Activated T-helper 2 cell treated with anti-CD3 and anti-CD28 coated beads, Interferon-gamma antibody, Interleukin-2, Interleukin-4, amounts not matched to agents 10 μg/mL and 5 μg/mL and 100 μg/mL, durations not matched to agents 14 hours and 24 hours and 36 hours (primary cell): ENCODE measurements around the gene GATD1. TPM values are rescaled to one million over a fixed set of nuclear protein-coding genes. Genes with fewer than 3 reads are reported as not detected.

Experiments
- DNase-seq: peaks from one replicate; pipeline ENCODE4 v3.0.0; 2021; ENCODE audit warnings: low spot score
- H3K27ac Mint-ChIP-seq: one replicate; pipeline ENCODE4 v1.8.0; 2021; ENCODE audit warnings: mixed read lengths
- H3K27me3 Mint-ChIP-seq: one replicate; pipeline ENCODE4 v1.8.0; 2021; ENCODE audit warnings: low read depth, mixed read lengths
- H3K36me3 Mint-ChIP-seq: one replicate; pipeline ENCODE4 v1.8.0; 2021; ENCODE audit warnings: low read depth, mixed read lengths
- H3K4me1 Mint-ChIP-seq: one replicate; pipeline ENCODE4 v1.8.0; 2021; ENCODE audit warnings: low read depth, mixed read lengths
- H3K4me3 Mint-ChIP-seq: one replicate; pipeline ENCODE4 v1.8.0; 2021; ENCODE audit warnings: low read depth, mild to moderate bottlenecking, moderate library complexity, mixed read lengths
- H3K9me3 Mint-ChIP-seq: one replicate; pipeline ENCODE4 v1.8.0; 2021; ENCODE audit warnings: mixed read lengths
- intact Hi-C: fragments of 100-400 bp; cut with micrococcal nuclease; formaldehyde crosslinking; loops from one replicate; pipeline ENCODE4 v1.15.1; 2023
- total RNA-seq: library from RNA; stranded (reverse); gene quantifications from 2 replicates; pipeline ENCODE4 v1.2.3, GENCODE V29; 2022

GATD1 gene, protein sequence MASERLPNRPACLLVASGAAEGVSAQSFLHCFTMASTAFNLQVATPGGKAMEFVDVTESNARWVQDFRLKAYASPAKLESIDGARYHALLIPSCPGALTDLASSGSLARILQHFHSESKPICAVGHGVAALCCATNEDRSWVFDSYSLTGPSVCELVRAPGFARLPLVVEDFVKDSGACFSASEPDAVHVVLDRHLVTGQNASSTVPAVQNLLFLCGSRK
- 68.0 and 75.2 TPM in 2 replicates for total RNA-seq

DNA sequence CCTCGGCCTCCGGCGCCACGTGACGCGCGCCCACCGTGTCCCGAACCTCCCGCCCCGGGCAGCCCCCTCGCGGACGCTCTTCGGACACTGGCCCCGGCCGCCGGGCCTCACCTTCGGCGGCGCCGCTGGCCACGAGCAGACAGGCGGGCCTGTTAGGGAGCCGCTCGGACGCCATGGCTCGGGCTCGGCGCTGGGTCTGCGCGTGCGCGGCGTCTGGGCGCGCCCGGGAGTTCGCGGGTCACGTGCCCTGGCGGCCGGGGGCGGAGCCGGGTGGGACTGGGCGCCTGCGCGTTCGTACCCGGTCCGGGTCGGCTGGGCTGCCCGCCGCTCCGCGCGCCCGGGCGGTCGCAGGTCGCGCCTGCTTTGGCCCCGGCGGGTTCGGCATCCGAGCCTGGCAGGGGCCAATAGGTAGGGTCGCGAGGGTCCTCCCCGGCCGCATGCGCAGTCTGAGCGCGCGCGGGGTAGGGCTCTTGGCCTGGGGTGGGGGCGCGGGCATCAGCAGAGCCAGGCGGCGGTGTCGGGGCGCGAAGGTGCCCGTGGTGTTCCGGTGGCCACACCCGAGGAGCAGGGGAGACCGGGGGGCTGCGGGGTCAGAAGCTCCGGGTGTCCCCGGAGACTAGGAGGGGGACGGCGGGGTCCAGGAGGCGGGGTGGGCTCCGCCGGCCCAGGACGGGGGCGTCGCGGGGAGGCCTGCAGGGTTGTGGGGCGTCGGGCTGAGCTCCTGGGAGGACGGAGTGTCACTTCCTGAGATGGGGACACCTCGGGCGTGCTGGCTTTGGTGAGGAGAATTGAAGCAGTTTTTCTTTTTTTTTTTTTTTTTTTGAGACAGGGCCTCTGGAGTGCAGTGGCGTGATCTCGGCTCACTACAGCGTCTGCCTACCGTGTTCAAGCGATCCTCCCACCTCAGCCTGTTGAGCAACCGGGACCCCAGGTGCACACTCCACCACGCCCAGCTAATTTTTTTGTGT is at the start of gene GATD1:
TSS of gene GATD1 (minus strand) at position 200 of the 968 bp plus-strand sequence. CDS start at position 175, 25 bp downstream.
- Mint-ChIP-seq H3K27ac (peak within 1 kb of the TSS; percentile 81), H3K4me3 (peak within 1 kb of the TSS; percentile 88), H3K27me3 (no peaks in the 10 kb centered on the region), H3K4me1 (peaks cover 19% of the 10 kb centered on the region), H3K36me3 (peaks cover 27% of the 10 kb centered on the region), H3K9me3 (no peaks in the 10 kb centered on the region)
- intact Hi-C loops, result loop anchor here (1.0 to 2.0 kb wide), 3 partner anchors 19 to 82 kb away; partner anchors contain the start of genes DEAF1, TALDO1 and TMEM80
- DNase-seq, result peak; percentile 93

DNA sequence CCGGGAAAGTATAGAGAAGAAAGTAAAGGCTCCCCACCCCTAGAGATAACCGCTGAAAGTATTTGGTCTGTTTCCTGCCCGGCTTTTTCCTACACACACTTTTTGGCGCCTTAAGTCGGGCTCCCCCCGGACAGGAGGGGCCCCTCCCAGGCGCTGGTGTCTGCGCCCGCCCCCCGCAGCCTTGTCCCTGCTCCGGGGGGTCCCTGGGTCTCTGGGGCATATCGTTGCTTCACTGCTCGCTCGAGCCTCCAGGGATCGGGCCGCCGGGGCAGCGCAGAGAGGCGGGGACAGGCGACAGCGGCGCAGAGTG is 49.5 kb upstream of the GATD1 start:
- no peaks in the 10 kb centered on the region for H3K9me3 Mint-ChIP-seq
- peak overlapping the region; percentile 33 for H3K27ac Mint-ChIP-seq
- intact Hi-C loops, result no loop called here
- H3K36me3 Mint-ChIP-seq, result peaks cover 14% of the 10 kb centered on the region
- DNase-seq, result no peak
- peaks cover 10% of the 10 kb centered on the region for H3K4me1 Mint-ChIP-seq
- H3K4me3 Mint-ChIP-seq, result peak overlapping the region; percentile 78
- peaks cover 30% of the 10 kb centered on the region for H3K27me3 Mint-ChIP-seq

DNA sequence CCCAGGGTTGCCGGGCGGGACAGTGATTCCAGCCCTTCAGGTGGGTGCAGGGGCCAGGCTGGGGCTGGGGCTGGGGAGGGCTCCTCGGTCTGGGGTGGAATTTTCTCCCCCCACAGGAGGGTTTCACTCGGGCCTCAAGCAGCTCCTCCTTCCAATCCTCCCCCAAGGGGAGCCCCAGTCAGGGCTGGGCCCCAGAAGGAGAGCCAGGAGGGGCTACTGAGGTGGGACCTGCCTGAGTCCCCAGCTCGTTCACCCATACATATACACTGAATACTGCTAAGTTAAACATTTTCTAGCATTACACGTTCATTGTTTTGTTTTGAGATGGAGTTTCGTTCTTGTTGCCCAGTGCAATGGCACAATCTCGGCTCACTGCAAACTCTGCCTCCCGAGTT is 48.9 kb upstream of the GATD1 start:
- peak overlapping the region; percentile 33 for H3K27ac Mint-ChIP-seq
- H3K9me3 Mint-ChIP-seq, result no peaks in the 10 kb centered on the region
- peak overlapping the region; percentile 78 for H3K4me3 Mint-ChIP-seq
- H3K36me3 Mint-ChIP-seq, result peaks cover 14% of the 10 kb centered on the region
- DNase-seq, result no peak
- intact Hi-C loops, result no loop called here
- peaks cover 9% of the 10 kb centered on the region for H3K4me1 Mint-ChIP-seq
- peaks cover 25% of the 10 kb centered on the region for H3K27me3 Mint-ChIP-seq

DNA sequence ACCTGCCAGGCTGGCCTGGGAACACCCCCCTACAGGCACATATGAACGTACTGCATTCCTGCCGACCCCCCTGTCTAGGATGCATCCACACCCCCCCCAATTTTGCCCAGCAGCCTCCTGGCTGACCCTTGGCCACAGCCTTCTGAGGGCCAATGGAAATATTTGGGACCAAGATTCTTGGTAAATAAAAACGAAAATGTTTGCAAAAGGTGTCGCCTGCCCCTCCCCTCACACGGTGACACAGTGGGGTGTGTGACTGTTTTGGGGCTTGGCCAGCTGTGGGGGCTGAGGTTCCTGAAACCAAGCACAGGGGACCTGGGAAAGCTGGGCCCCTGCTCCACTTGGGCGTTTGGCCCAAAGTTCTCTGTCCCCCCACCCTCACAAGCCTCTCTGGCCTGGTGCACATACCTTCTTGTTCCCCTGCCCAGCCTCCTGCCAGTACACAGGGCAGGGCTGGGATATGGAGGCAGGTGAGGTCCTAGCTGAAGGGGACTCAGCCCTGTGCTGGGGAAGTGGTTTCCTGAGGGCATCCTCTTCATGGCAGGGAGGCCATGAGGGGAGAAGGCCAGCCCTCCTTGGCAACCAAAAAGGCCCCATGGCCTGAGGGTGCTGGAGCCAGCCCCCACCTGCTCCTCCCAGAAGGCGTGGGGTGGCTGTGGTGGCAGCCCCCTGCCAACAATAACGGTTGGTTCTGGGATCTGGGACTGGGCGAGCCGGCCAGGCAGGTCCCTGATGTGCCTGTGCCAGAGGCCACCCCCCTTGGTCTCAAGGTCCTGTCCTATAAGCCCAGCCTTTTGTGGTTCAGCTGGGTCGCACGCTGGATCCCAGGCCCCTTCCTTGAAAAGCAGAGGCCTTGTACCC is 48.3 kb upstream of the GATD1 start:
- intact Hi-C loops, result no loop called here
- H3K27ac Mint-ChIP-seq, result no peak overlapping the region
- DNase-seq, result no peak
- peaks cover 14% of the 10 kb centered on the region for H3K36me3 Mint-ChIP-seq
- H3K27me3 Mint-ChIP-seq, result peaks cover 23% of the 10 kb centered on the region
- no peaks in the 10 kb centered on the region for H3K9me3 Mint-ChIP-seq
- peaks cover 15% of the 10 kb centered on the region for H3K4me1 Mint-ChIP-seq
- no peak overlapping the region for H3K4me3 Mint-ChIP-seq

DNA sequence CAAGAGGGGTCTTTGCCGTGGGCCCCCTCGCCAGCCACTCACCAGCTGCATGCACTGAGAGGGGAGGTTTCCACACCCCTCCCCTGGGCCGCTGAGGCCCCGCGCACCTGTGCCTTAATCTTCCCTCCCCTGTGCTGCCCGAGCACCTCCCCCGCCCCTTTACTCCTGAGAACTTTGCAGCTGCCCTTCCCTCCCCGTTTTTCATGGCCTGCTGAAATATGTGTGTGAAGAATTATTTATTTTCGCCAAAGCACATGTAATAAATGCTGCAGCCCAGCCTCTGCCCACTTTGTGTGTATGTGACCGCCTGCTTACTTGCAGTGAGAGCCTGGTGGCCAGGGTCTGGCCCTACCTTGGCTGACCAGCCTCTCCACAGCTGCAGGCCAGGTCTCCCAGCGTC is 47.7 kb upstream of the GATD1 start:
- Mint-ChIP-seq H3K27ac (no peak overlapping the region), H3K4me1 (peaks cover 15% of the 10 kb centered on the region), H3K4me3 (no peak overlapping the region), H3K27me3 (peaks cover 22% of the 10 kb centered on the region), H3K9me3 (no peaks in the 10 kb centered on the region), H3K36me3 (peaks cover 14% of the 10 kb centered on the region)
- intact Hi-C loops, result no loop called here
- DNase-seq, result no peak

DNA sequence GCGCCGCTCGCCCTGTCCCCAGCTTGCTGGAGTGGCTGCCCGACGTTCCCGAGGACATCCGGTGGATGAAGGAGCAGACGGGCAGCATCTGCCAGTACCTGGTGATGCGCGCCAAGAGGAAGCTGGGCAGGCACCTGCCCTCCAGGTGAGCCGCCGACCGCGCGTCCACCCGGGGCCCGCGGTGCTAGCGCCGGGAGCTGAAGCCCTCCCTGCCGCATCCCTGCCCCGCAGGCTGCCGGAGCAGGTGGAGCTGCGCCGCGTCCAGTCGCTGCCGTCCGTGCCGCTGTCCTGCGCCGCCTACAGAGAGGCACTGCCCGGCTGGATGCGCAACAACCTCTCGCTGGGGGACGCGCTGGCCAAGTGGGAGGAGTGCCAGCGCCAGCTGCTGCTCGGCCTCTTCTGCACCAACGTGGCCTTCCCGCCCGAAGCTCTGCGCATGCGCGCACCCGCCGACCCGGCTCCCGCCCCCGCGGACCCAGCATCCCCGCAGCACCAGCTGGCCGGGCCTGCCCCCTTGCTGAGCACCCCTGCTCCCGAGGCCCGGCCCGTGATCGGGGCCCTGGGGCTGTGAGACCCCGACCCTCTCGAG is 47.1 kb upstream of the GATD1 start:
- peaks cover 14% of the 10 kb centered on the region for H3K36me3 Mint-ChIP-seq
- no peak overlapping the region for H3K27ac Mint-ChIP-seq
- H3K4me3 Mint-ChIP-seq, result no peak overlapping the region
- H3K4me1 Mint-ChIP-seq, result peaks cover 15% of the 10 kb centered on the region
- H3K27me3 Mint-ChIP-seq, result peaks cover 17% of the 10 kb centered on the region
- DNase-seq, result no peak
- H3K9me3 Mint-ChIP-seq, result no peaks in the 10 kb centered on the region
- intact Hi-C loops, result no loop called here

DNA sequence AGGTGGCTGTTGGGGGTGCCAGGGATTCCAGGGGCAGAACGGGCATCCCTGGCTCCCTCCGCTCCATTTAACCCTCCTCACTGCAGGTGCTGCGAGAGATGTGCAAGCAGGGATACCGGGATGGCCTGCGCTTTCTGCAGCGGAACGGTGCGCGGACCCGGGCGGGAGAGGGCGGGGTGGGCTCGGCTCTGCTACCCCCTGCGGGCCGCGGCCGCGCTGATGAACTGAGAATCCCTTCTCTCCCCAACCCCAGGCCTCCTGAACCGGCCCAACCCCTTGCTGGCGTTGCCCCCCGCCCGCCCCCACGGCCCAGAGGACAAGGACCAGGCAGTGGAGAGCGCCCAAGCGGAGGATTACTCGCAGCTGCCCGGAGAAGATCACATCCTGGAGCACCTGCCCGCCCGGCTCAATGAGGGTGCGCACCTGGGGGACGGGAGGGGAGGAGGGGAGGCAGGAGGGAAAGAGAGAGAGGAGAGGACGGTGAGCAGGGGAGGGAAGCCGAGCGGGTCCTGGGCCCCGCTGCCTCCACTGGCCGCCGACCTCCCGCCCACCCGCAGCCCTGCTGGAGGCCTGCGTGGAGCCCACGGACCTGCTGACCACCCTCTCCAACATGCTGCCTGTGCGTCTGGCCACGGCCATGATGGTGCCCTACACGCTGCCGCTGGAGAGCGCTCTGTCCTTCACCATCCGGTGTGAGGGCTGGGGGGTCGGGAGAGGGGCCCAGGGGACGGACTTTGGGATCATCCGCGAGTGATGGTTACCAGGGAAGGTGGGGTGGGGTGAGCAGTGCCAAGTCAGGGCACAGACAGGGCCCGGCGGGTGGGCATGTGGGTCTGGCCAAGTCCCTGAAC is 46.4 kb upstream of the GATD1 start:
- DNase-seq, result no peak
- Mint-ChIP-seq H3K9me3 (no peaks in the 10 kb centered on the region), H3K27ac (no peak overlapping the region), H3K27me3 (peaks cover 12% of the 10 kb centered on the region), H3K4me3 (no peak overlapping the region), H3K4me1 (peaks cover 12% of the 10 kb centered on the region), H3K36me3 (peaks cover 14% of the 10 kb centered on the region)
- intact Hi-C loops, result no loop called here

DNA sequence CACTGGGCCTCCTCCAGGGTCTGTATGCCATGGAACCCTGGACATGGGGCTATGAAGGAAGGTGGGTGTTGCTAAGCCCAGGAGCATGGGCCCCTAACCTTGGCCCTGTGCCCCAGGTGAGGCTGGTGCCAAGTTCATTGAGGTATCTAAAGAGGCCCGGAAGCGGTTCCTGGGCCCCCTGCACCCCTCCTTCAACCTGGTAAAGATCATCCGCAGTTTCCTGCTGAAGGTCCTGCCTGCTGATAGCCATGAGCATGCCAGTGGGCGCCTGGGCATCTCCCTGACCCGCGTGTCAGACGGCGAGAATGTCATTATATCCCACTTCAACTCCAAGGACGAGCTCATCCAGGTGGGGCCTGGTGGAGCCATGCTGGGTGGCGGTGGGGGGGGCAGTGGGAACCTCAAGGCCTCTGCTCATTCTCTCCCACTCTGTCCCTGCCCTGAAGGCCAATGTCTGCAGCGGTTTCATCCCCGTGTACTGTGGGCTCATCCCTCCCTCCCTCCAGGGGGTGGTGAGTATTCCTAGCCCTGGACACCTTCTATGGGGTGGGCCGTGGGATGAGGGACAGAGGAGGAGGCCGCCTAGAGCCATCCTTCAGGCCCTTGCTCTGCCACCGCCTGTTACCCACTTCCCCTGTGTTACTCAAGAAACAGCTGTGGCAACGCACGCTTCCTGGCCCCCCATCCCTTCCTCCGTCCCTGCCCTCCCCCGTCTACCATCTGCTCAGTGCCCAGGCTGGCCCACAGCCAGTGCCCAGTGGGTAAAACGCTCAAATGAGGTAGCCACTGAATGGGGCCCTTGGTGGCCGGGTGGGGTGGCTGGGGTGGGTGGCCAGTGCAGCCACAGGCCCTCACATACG is 44.5 kb upstream of the GATD1 start:
- H3K4me3 Mint-ChIP-seq, result peak overlapping the region; percentile 26
- no peak for DNase-seq
- H3K27me3 Mint-ChIP-seq, result no peaks in the 10 kb centered on the region
- no peak overlapping the region for H3K27ac Mint-ChIP-seq
- intact Hi-C loops, result no loop called here
- H3K9me3 Mint-ChIP-seq, result no peaks in the 10 kb centered on the region
- H3K4me1 Mint-ChIP-seq, result peaks cover 8% of the 10 kb centered on the region
- H3K36me3 Mint-ChIP-seq, result peaks cover 14% of the 10 kb centered on the region

DNA sequence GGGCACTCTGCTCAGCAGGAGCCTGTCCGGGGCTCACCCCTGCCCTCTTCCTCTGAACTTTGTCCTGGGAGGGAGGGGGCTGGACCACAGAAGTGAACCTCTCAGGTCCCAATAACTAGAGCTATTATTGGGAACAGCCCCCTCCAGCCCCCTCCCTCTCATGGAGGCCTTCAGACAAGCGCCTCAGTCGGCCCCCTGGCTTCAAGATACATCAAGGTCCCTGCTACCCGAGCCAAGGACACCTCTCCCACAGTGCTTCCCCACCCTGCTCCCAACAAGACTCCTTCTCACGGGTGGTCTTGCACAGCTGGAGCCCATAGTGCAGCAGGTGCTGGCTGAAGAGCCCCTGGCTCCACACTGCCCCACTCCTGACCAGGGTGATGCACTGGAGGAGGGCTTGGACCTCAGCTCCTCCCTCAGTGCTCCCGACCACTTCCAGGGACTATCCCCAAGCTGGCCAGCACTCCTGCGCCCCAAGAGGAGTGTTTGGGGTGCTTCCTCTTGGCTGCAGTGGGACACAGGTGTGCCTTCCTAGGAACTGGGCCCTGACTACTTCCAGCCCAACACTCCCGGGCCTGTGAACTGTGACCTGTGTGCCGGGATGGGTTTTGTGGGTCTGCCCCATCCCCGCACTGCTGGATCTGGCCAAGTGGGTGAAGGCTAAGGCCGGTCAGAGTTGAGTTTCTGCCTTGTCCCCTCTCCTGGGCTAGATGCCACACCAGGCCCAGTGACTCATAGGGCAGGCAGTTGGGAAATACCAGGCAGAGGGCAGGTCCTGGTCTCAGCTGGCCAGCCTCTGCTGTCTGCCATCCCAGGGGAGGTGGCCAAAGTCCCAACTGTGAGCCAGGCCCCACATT is 43.6 kb upstream of the GATD1 start:
- Mint-ChIP-seq H3K4me1 (peaks cover 8% of the 10 kb centered on the region), H3K4me3 (peak overlapping the region; percentile 80), H3K9me3 (no peaks in the 10 kb centered on the region), H3K36me3 (peaks cover 17% of the 10 kb centered on the region), H3K27me3 (no peaks in the 10 kb centered on the region), H3K27ac (peak overlapping the region; percentile 62)
- no peak for DNase-seq
- intact Hi-C loops, result loop anchor here (1.0 kb wide), 1 partner anchor 16 kb away; the partner anchor contains the start of gene PIDD1

DNA sequence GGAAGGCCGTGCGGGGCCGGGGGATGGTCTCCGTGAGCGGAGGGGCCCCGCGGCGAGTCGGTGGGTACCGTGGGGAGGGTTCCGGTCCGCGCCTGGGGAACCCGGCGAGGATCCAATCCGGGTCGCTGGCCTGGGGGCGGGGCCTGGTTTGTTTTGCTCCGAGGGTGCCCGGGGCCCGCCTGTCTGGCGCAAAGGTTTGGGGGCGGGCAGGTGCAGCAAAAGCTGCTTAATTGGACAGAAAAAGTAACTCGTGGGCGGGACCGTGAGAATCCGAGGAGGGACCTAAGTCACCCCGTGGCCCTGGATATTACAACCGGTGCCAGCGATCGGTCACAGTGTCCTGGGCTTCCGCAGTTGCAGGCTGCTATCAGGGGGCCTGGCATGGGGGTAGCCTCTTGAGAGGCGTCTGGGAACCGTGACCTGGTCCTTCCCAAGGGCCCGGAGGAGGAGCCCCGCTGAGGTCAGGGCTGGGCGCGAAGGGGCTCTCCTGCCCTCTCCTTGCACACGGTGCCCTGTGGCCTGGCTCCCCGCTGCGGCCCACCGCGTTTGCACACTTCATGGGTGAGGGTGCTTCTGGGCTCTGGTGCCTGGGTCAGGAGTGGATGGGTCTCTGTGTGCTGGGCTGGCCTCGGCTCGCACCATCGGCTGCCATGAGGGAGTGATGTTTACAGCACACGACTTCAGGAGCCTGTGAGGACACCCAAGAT is 42.8 kb upstream of the GATD1 start:
- H3K9me3 Mint-ChIP-seq, result no peaks in the 10 kb centered on the region
- H3K27ac Mint-ChIP-seq, result peak overlapping the region; percentile 63
- peaks cover 13% of the 10 kb centered on the region for H3K36me3 Mint-ChIP-seq
- peak overlapping the region; percentile 80 for H3K4me3 Mint-ChIP-seq
- peaks cover 8% of the 10 kb centered on the region for H3K4me1 Mint-ChIP-seq
- intact Hi-C loops, result loop anchor here (1.0 to 5.0 kb wide), 3 partner anchors 11 to 613 kb away; partner anchors contain the start of genes BET1L, PIDD1, RIC8A and RPLP2
- H3K27me3 Mint-ChIP-seq, result no peaks in the 10 kb centered on the region
- peak; percentile 92 for DNase-seq
